CD4-positive, alpha-beta T cell treated with Interleukin-10 for 1 hour (primary cell): ENCODE results near the gene SARDH.
"Not testable (repeated sequence)": the region's sequence is repeated elsewhere in the genome, so short reads cannot be mapped to it uniquely, and the experiment has no call there.

Source experiments
- DNase-seq: peaks from one replicate; pipeline ENCODE4 v3.0.0-alpha.2; 2020

SARDH gene

GRCh38 chr9:133775291-133775690 is 37.1 kb upstream of the SARDH start:
- no peak for DNase-seq

- DNase-seq, result no peak
These were observed 36.6 kb upstream of the SARDH start for GRCh38 chr9:133774799-133775198.

GRCh38 chr9:133773889-133774655 is 35.9 kb upstream of the SARDH start:
- no peak for DNase-seq

DNA sequence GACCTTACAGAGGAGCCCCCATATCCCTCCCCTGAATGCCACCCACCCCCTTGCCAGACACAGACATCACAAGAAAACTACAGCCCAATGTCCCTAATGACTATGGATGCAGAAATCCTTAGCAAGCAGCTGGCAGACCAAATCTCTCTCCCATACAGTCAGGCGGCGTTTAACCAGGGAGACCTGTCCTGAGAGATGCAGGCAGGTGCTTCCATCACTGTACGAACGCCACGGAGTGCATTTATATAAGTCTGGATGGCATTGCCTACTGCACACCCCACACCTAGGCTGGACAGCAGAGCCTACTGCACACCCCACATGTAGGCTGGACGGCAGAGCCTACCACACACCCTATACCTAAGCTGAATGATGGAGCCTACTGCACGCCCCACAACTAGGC is 34.4 kb upstream of the SARDH start:
- DNase-seq, result no peak

DNA sequence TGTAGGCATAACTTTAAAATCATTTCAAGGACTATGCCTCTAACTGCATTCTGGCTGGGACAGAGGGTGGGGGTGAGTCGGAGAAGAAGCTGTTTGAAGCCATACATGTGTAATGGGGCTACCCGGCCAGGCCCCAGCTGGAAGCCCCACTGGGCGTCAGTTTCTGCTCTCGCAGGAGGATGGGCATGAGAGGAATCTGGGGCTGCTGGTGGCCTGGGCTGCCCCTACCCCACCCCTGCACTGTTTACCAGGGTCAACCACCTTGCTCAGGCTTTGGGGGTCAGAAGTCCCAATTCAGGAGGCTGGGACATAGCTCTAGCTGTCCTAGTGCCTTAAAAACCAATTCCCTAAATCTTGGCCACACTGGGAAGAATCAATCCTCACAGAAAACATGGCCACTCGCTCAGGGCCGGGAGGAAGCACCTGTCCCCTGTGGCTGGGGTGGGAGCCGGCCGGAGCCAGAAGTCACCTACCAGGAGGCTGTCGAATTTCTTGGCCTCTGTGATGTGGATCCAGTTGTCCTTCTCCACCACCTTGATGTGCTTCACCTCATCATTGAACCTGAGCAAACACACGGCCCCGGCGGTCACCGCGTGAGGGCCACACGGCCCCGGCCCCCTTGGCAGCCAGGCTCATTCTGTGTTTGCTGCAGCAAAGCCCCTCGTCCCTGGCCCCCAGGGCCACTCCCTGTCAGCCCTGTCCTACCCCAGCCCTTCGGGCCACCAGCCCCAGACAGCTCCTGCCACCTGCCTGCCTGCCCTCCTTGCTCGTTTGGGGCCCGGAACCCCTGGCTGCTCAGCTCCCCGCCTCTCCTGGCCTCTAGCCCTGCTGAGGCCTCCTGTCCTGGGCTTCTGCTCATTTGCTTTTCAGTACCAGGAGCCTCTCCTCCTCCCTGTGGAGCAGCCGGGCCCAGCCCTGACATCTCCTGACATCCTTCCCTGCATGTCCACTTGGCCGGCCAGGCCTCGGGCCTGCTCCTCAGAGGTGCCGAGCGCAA is 33.6 kb upstream of the SARDH start:
- no peak for DNase-seq

DNA sequence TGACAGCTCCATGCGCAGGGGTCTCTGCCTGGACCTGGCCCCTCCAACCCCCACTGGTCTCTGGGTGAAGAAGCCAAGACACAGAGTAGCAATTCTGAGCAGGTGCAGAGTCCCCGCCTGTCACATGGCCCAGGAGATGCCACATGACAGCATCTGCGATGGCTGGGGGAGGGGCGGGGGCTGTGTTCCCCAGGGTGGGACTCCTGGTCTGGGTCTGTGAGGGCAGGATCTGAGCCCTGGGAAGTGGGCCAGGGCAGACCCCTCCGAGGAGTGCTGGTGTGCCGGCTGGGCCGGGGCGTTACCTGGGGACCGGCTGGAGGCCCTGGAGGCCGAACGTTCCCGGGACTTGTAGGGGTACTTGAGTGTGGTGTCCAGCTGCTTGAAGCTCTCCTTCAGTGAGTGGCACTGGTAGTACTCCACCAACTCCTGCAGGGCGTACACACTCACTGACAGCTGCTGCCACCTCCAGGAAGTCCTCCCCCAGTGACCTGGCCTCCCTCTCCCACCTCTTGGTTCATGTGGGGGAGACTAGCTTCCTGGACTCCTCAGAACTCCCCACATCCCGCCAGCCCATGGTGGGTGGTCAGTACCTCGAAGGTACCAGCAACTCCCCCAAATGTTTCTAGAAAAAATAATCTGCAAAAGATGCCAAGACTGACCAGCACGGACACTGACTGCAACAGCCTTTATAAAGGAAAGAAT is 32.1 kb upstream of the SARDH start:
- no peak for DNase-seq

DNA sequence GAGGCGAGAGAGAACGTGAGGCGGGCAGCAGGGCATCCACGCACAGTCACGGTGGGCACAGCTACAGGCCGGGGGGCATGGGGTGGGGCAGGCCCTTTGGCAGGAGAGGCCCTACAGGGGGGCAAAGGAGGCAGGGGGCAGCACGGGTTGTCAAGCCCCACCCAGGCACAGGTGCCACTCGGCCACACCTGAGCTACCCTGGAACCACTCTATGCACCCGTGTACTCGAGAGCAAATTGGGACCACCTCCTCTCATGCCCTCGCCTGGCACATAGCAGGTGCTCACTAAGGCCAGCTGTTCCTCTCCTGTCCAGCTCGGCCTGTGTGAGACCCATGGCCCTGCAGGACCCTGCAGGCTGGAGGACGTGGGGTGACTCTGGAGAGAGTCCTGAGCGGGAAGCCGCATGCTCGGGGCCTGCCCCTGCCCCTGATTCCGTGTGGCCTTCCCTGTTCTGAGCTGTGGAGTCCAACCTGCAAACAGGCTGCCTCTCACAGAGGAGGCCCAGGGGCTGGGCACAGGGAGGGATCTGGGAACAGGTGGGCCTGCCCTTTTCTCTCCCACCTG is 31.4 kb upstream of the SARDH start:
- DNase-seq, result no peak

- DNase-seq, result no peak
These were observed 30.8 kb upstream of the SARDH start for GRCh38 chr9:133768859-133769510.

- DNase-seq, result no peak
These were observed 30.3 kb upstream of the SARDH start for GRCh38 chr9:133768371-133768858.

DNA sequence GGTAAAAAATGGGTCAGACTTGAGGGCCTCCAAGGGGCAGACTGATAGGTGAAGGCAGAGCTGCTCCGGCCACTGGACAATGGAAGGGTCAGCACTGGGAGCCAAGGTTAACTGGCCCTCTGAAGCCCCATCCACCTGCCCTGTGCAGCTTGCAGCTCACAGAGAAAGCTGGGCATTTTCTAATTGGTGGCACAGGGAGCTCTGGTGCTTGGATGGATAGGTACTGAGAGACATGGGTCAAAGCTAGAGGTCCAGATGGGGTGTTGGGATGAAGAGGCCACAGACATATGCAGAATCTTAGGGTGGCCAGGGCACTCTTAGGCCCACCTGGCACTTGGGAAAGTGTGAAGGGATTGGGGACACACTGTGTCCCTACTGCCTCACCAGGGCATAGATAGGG is 29.5 kb upstream of the SARDH start:
- DNase-seq, result no peak

GRCh38 chr9:133767008-133767407 is 28.9 kb upstream of the SARDH start:
- no peak for DNase-seq

DNA sequence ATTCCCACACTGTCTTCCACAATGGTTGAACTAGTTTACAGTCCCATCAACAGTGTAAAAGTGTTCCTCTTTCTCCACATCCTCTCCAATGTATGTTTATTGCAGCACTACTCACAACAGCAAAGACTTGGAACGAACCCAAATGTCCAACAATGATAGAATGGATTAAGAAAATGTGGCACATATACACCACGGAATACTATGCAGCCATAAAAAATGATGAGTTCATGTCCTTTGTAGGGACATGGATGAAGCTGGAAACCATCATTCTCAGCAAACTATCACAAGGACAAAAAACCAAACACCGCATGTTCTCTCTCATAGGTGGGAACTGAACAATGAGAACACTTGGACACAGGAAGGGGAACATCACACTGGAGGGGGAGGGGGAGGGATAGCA is 28.1 kb upstream of the SARDH start:
- DNase-seq, result not testable (repeated sequence)

DNA sequence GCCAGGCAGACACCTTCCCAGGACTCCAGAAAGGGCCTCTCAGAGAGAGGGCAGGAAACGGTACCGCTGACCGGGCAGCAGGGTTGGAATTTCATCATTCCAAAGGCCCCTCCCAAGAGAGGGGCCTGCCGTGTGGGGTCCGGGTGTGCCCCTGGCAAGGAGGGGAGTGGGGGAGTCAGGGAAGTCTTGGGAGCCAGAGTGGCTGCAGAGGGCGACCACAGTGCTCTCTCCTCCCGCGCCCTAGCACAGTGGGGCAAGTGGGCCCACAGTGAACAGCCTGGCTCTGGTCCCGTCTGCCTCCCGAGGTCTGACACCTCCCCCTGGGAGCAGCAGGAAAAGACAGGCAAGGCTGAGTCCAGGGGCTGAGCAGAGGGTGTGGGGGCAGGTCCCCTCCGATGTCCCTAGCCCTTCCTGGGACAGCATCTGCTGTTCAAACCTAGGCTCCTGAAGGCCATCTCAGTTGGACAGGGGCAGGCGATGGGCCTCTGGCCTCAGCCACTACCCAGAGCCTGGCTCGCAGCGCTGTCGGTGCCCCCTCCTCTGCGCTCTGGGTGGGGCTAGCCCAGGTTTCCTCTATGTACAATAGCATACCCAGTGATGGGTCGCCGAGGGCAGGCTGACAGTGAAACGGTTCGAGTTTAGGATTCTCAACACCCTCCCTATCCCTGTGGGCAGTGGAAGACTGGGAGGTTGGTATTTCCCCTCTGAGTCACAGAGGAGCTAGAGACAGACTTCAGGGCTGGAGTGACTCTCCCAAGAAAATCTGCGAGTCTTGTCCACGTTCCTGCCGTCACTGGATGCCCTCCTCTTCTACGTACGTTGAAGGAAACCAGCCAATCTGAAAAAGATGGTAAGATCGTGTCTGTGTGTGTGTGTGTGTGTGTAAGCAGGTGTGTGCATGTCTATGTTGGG is 25.4 kb upstream of the SARDH start:
- DNase-seq, result no peak

GRCh38 chr9:133762488-133763271 is 24.5 kb upstream of the SARDH start:
- DNase-seq, result no peak

- DNase-seq, result no peak
These were observed 23.6 kb upstream of the SARDH start for GRCh38 chr9:133761641-133762248.

DNA sequence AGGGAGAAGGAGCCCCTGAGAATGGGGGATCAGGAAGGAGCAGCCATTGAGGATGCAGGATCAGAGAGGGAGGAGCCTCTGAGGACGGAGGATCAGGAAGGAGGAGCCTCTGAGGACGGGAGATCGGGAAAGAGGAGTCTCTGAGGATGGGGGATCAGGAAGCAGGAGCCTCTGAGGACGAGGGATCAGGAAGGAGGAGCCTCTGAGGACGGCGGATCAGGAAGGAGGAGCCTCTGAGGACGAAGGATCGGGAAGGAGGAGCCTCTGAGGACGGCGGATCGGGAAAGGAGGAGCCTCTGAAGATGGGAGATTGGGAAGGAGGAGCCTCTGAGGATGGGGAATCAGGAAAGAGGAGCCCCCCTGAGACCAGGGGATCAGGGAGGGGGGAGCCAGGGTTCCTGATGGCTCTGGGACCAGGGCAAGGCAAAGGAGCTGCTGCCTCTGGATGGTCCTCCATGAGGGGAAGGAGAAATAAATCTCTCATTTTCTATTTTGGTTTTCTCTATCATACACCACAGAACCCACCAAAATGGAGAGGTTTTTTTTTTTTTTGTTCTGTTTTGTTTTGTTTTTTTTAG is 22.6 kb upstream of the SARDH start:
- no peak for DNase-seq

GRCh38 chr9:133759946-133760345 is 21.8 kb upstream of the SARDH start:
- no peak for DNase-seq

GRCh38 chr9:133759146-133759900 is 21.2 kb upstream of the SARDH start:
- no peak for DNase-seq

- DNase-seq, result no peak
These were observed 20.1 kb upstream of the SARDH start for GRCh38 chr9:133758228-133758627.
